Smooth muscle cell of the umbilical artery (primary cell): ENCODE data around the gene DPP3. TPM values are rescaled to one million over a fixed set of nuclear protein-coding genes. Genes with fewer than 3 reads are reported as not detected.

ENCODE experiments used
- total RNA-seq: library from RNA; depleted of rRNA; stranded (reverse); fragments of >200 nt; gene quantifications from 2 replicates; pipeline ENCODE4 v1.2.3, GENCODE V29; 2014

Gene DPP3, protein sequence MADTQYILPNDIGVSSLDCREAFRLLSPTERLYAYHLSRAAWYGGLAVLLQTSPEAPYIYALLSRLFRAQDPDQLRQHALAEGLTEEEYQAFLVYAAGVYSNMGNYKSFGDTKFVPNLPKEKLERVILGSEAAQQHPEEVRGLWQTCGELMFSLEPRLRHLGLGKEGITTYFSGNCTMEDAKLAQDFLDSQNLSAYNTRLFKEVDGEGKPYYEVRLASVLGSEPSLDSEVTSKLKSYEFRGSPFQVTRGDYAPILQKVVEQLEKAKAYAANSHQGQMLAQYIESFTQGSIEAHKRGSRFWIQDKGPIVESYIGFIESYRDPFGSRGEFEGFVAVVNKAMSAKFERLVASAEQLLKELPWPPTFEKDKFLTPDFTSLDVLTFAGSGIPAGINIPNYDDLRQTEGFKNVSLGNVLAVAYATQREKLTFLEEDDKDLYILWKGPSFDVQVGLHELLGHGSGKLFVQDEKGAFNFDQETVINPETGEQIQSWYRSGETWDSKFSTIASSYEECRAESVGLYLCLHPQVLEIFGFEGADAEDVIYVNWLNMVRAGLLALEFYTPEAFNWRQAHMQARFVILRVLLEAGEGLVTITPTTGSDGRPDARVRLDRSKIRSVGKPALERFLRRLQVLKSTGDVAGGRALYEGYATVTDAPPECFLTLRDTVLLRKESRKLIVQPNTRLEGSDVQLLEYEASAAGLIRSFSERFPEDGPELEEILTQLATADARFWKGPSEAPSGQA
- total RNA-seq: 43.1 and 63.9 TPM in 2 replicates

DNA sequence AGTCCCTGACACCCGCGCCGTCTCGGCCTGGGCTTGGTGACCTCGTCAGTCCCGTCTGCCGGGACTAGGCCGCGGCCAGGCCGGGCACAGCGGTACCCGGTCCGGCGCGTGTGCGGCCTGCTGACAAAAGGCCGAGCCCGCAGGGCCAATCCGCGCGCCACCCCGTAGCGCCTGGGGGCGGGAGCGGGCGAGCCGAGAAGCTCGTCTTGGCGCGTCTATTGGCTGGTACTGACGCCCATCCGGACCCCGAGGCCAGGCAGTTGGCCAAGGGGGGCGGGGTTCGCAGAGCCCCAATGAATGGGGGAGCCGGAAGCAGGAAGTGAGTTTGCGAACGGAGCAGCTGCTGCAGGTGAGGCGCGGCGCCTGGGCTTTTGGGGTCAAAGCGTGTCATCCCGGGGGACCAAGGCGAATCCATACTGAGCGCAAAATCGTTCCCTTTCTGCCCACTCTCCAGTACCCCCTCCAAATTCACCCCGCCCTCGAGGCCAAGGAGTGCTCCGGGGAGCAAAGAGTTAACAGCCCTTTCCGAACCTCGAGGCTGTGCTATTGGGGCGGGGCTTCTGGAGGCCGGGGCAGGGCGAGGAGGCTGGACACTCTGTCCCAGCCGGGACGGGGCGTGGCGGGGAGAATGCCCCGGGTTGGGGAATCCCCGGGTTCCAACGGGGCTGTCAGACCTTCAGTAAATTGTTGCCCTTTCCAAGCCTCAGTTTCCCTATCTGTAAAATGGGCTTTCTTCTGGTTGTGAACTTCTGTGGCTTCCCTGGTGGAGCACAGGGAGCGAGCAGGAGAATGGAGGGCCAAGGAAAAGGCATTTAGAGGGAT lies at the start of gene DPP3:
TSS of gene DPP3 (plus strand) at position 318 of the 822 bp plus-strand sequence. CDS start 1,767 bp downstream, outside the sequence.

DNA sequence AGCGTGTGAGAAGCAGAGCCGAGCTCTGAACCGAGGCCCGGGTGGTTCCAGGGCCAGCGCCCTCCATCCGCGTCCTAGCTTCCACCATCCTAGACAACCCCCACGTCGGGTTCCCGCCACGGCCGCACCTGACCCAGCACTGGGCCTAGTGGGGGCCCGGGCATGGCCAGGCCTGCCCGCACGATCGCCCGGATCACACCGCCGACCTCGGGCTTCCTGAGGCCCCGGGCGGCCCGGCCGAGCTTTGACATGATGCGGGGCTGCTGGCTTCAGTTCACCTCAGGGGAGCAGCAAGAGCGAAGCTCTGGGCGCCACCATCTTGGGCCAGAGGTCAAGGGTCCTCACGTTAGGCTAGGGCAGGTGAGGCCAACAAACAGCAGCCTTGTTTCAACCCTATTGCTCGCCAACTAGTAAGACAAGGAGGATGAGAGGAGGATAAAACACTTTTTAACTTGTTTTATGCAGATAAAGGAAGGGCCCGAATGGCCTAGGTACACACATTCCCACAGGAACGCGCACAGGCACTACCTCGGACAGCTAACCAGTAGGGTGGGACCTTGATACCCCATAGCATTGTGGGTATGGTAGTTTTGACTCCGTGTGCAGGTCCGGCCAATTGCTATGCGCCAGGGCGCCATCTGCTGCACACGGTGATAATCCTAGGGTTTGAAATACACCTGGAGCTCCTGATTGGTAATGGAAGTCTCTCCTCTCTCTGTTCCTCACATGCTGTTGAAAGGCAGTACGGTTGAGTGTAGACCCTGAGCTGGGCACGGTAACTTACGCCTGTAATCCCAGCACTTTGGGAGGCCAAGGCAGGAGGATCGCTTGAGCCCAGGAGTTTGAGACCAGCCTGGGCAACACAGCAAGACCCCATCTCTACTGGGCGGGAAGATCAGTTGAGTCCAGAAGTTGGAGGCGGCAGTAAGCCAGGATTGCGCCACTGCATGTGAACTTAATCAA lies 41.4 kb upstream of the DPP3 start, which contains the start of gene MRPL11:
TSS of gene MRPL11 (minus strand) at position 345 of the 963 bp plus-strand sequence. CDS start at position 251, 94 bp downstream.

DNA sequence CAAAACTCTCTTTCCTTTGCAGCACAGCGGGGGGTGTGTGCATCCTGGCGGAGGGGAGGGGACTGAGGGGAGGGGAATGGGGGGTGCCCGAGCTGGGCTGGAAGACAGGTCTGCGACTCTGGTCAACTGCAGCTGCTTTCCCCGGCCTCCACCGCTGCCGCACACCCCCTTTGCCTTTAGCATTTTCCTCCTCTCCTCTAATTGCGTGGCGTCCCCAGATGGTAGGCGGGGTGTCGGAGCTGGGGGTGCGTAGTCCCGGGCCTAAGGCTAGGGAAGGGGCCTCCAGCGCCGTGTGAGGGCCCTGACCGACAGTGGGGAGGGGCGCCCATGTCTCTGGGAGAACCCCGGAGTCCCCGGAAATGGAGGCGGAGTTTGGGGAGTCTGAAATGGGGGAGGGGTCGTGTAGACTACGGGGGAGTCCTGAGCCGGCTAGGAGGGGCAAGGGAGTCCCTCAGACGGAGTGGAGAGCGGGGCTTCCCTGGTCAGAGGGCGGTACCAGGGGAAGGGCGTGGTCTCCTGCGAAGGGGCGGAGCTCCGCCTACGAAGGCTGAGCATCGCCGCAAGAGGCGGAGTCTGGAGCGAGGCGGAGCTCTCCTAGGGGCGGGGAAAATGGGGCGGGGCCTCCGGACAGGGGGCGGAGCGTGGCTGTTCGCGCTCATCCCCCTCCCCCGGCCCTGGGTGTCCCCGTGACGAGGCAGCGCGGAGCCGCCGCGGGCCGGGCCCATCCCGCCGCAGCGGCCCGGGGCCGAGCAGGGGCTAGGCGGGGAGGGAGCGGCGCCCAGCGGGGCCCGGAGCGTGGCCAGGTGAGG lies 13.8 kb upstream of the DPP3 start, which contains the start of gene PELI3:
TSS of gene PELI3 (plus strand) at position 681 of the 809 bp plus-strand sequence. CDS start 1,224 bp downstream, outside the sequence.

DNA sequence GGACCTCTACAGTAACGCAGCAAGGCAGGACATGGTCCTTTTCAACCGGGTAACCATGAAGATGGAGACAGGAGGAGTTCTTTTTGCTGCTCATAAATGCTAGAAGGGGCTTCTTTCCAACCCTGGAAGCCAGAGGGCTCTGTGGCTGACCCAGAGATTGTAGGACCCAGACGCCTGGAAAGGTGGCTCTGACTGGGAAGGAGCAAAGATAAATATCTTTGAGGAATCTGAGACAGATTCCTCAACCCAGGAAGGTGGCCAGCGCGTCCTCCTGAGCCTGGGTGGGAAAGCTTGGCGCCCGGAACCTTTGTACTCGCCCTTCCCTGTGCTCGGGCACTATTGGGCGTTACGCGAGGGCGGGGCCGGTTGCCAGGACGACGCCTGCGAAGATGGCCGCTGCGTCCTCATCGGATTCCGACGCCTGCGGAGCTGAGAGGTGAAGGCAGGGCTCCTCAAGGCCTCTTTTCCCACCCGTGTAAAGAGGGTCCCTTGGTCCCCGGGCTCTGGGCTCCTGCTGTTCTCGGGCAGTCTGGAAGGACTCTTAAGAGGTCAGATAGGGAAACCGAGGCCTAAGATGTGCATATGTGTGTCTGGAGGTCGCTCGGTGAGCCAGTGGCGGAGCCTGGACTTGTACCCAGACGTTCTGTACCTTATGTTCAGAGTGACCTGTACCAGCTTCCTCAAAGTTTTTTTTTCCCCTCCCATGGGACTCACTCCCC lies 30.2 kb downstream of the DPP3 start, which contains the start of gene BBS1:
TSS of gene BBS1 (plus strand) at position 365 of the 719 bp plus-strand sequence. CDS start at position 390, 25 bp downstream.

DNA sequence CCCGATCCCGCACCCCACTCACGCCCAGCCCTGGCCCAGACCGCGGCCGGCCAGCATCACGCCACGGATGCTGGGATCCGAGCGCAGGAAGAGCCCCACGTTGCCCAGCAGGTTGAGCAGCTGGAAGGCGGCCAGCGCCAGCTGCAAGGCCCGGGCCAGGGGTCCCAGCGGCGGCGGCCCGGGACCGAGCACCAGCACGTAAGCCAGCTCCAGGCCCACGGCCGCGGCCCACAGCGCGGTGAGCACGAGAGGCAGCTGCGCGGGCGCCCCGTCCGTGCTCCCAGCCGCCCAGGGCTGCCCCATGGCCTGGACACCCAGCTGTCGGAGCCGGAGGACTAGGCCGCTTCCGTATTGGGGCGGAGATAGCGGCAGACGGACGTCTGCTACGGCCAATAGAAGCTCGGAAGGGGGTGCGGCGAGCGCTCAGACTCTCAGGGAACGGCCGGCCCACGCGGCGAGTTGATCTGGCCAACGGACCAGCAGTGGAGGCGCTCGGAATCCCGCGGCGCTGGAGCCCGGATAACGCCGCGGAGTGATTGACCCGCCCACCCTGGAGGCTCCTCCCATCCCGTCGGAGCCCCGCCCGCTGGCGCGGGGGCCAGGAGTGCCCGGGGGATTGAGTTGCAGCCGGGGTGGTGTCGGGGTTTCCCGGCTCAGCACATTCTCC lies 65.6 kb downstream of the DPP3 start, which contains the start of gene ZDHHC24:
TSS of gene ZDHHC24 (minus strand) at position 348 of the 667 bp plus-strand sequence. CDS start at position 303, 45 bp downstream.

DNA sequence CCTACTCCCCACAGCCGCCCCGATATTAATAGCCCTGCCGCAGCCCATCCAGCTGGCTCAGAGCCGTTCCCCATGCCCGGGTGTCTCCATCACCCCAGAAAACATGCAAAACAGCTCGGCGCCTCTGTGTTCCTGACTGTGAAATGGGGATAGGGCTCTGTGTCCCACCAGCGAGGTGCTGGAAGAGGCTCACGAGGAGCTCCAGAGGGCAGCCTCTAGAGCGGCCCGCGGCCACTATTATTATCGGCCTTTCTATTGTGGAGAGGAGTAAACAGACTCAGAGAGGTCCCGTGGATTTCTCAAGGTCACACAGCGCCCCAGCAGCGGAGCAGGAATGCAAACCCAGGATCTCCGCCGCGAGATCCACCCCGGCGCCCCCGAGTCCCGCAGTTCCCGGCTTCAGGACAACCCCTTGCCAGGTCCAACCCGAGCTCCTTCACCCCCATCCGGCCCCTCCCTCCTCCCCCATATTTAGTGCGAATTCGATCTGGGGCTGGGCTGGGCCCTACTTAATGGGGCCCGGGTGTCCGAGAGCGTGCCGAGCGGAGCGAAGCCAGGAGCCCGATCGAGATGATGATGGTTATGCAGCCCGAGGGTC lies 66.2 kb downstream of the DPP3 start, which contains the start of gene ACTN3:
TSS of gene ACTN3 (plus strand) at position 536 of the 598 bp plus-strand sequence. CDS start at position 571, 35 bp downstream.

Other genes with a start within 250 kb of the DPP3 start
- gene KLC2, start 222.7 kb upstream of the DPP3 start, total RNA-seq: 24.3 and 41.8 TPM in 2 replicates
- 60.3 and 122 TPM in 2 replicates for gene RAB1B, start 211.8 kb upstream of the DPP3 start, total RNA-seq
- gene CNIH2, start 202.3 kb upstream of the DPP3 start, total RNA-seq: 0.37 TPM in 1 of 2 replicates, not detected in the other
- 152 and 209 TPM in 2 replicates for gene YIF1A, start 191.3 kb upstream of the DPP3 start, total RNA-seq
- gene TMEM151A, start 188.5 kb upstream of the DPP3 start, total RNA-seq: under 0.01 and 0.42 TPM in 2 replicates
- 52.9 and 81.7 TPM in 2 replicates for gene CD248, start 163.4 kb upstream of the DPP3 start, total RNA-seq
- gene RIN1, start 144.0 kb upstream of the DPP3 start, total RNA-seq: 8.3 and 19.2 TPM in 2 replicates
- gene BRMS1, start 135.3 kb upstream of the DPP3 start, total RNA-seq: 35.9 and 38.6 TPM in 2 replicates
- gene B4GAT1, start 132.8 kb upstream of the DPP3 start, total RNA-seq: 44.0 and 95.6 TPM in 2 replicates
- gene SLC29A2, start 108.7 kb upstream of the DPP3 start, total RNA-seq: 0.30 and 0.97 TPM in 2 replicates
- gene NPAS4, start 59.4 kb upstream of the DPP3 start, total RNA-seq: not detected in 2 replicates
- 24.6 and 34.3 TPM in 2 replicates for gene MRPL11, start 41.6 kb upstream of the DPP3 start, total RNA-seq
- 8.6 and 13.4 TPM in 2 replicates for gene PELI3, start 13.5 kb upstream of the DPP3 start, total RNA-seq
- gene BBS1, start 30.2 kb downstream of the DPP3 start, total RNA-seq: 34.4 and 38.2 TPM in 2 replicates
- 15.7 and 16.1 TPM in 2 replicates for gene ZDHHC24, start 65.6 kb downstream of the DPP3 start, total RNA-seq
- under 0.01 and 0.09 TPM in 2 replicates for gene ACTN3, start 66.5 kb downstream of the DPP3 start, total RNA-seq
- 13.8 and 27.0 TPM in 2 replicates for gene CTSF, start 88.2 kb downstream of the DPP3 start, total RNA-seq
- 0.32 and 0.89 TPM in 2 replicates for gene CCDC87, start 112.6 kb downstream of the DPP3 start, total RNA-seq
- gene CCS, start 112.8 kb downstream of the DPP3 start, total RNA-seq: 30.9 and 41.6 TPM in 2 replicates
- gene RBM14, start 136.2 kb downstream of the DPP3 start, total RNA-seq: 25.2 and 43.8 TPM in 2 replicates
- 92.7 and 93.8 TPM in 2 replicates for gene RBM4, start 158.3 kb downstream of the DPP3 start, total RNA-seq
- gene RBM4B, start 197.5 kb downstream of the DPP3 start, total RNA-seq: 26.4 and 33.6 TPM in 2 replicates
- 4.2 and 5.7 TPM in 2 replicates for gene SPTBN2, start 248.8 kb downstream of the DPP3 start, total RNA-seq